ENCODE results near the gene FHIT.

The FHIT gene

DNA sequence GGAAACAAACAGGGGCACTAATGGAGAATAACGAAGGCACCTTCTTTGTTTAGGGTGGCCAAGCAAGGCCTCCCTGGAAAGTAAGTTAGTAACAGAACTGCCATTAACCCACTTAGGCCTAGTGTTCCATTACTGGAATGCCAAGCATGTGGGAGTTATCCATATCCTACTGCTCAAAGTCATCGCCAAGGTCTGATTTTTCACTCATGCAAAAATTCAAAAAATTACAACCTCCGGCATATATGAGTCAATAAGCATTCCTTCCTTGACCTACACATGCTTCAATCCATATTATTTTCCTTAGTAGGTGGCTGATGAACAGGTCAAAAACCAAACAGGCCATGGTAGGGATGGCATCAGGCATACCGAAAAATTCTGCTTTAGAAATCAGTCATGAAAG, 1097.2 kb downstream of the FHIT start:
- no peak for DNase-seq
- TF ChIP-seq, protein P1, sequence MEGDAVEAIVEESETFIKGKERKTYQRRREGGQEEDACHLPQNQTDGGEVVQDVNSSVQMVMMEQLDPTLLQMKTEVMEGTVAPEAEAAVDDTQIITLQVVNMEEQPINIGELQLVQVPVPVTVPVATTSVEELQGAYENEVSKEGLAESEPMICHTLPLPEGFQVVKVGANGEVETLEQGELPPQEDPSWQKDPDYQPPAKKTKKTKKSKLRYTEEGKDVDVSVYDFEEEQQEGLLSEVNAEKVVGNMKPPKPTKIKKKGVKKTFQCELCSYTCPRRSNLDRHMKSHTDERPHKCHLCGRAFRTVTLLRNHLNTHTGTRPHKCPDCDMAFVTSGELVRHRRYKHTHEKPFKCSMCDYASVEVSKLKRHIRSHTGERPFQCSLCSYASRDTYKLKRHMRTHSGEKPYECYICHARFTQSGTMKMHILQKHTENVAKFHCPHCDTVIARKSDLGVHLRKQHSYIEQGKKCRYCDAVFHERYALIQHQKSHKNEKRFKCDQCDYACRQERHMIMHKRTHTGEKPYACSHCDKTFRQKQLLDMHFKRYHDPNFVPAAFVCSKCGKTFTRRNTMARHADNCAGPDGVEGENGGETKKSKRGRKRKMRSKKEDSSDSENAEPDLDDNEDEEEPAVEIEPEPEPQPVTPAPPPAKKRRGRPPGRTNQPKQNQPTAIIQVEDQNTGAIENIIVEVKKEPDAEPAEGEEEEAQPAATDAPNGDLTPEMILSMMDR (IDR thresholded peaks at IDR 0.05; ENCODE audit: low read depth, low read length), result no peak
- Histone ChIP-seq H3K9me3 (no peaks in the 10 kb centered on the region), H3K4me3 (ENCODE audit: low read depth, low read length) (no peak overlapping the region), H3K27me3 (no peaks in the 10 kb centered on the region), H3K36me3 (no peaks in the 10 kb centered on the region), H3K4me1 (no peaks in the 10 kb centered on the region)

DNA sequence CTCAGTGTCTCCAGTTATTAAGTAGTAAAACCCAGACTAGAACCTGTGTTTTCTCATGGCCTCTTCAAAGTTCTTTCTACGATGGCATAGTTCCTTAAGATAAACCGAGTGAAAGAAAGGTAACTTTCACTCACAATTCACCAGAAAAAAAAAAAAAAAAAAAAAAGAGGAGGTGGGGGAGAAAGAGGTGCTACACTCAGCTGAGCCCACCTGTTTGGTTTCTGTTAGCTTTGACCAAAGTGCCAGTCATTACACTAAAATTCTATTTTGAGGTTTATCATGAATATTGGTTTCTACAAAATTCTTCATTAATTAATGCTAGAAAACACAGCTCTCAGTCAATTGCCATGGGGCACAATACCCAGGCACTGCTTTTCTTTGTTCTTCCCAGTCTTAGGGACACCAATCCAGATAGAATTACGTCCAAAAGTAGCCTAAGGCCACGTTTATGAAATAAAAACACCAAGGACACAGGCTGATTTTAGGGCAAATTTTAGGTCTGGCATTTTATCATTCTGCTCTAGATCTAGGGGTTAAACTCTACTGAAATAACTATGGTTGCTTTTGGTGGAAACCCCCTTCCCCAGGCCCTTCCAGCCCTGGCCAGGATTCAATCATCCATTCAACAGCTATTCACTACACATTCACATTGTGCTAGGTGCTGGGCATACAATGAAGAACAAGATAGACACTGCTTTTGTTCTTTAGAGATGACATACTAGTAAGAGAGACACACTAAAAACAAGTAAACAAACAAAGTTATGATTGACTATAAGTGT, 1097.8 kb downstream of the FHIT start:
- H3K4me1 ChIP-seq, result no peaks in the 10 kb centered on the region
- TF ChIP-seq, protein P1 (IDR thresholded peaks at IDR 0.05; ENCODE audit: low read depth, low read length), result no peak
- no peaks in the 10 kb centered on the region for H3K27me3 ChIP-seq
- no peak for DNase-seq
- no peak overlapping the region for H3K4me3 ChIP-seq (ENCODE audit: low read depth, low read length)
- H3K36me3 ChIP-seq, result no peaks in the 10 kb centered on the region
- H3K9me3 ChIP-seq, result no peaks in the 10 kb centered on the region

GRCh38 chr3:60149501-60149900, 1101.8 kb downstream of the FHIT start:
- no peaks in the 10 kb centered on the region for H3K27me3 ChIP-seq
- TF ChIP-seq, protein P1 (IDR thresholded peaks at IDR 0.05; ENCODE audit: low read depth, low read length), result no peak
- DNase-seq, result no peak
- no peaks in the 10 kb centered on the region for H3K9me3 ChIP-seq
- no peaks in the 10 kb centered on the region for H3K4me1 ChIP-seq
- no peaks in the 10 kb centered on the region for H3K36me3 ChIP-seq
- H3K4me3 ChIP-seq (ENCODE audit: low read depth, low read length), result no peak overlapping the region

- H3K4me1 ChIP-seq, result no peaks in the 10 kb centered on the region
- no peak for DNase-seq
- no peaks in the 10 kb centered on the region for H3K36me3 ChIP-seq
- H3K9me3 ChIP-seq, result no peaks in the 10 kb centered on the region
- TF ChIP-seq, protein P1 (IDR thresholded peaks at IDR 0.05; ENCODE audit: low read depth, low read length), result no peak
- no peaks in the 10 kb centered on the region for H3K27me3 ChIP-seq
- no peak overlapping the region for H3K4me3 ChIP-seq (ENCODE audit: low read depth, low read length)
Measured at GRCh38 chr3:60147249-60147950, 1103.9 kb downstream of the FHIT start.

DNA sequence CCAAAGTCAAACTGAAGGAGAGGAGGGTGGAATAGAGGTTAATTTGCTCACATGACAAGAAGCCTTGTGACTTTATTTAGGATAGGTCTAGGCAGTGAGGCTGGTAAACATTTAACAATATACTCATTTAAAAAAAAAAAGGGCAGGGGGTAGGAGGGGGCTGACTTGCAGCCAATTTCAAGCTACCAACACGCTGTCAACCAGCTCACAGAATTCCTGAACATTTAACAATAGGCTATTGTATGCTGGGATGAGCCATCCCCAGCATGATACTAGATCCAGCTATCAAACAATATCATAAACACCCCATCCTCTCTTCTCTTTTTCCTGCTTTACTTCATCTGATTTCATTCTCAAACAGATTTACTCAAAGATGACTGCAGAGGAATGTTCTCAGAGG, 1105.1 kb downstream of the FHIT start:
- H3K4me1 ChIP-seq, result no peaks in the 10 kb centered on the region
- TF ChIP-seq, protein P1 (IDR thresholded peaks at IDR 0.05; ENCODE audit: low read depth, low read length), result no peak
- no peak for DNase-seq

GRCh38 chr3:60144071-60144470, 1107.2 kb downstream of the FHIT start:
- no peak for DNase-seq
- H3K4me1 ChIP-seq, result no peaks in the 10 kb centered on the region
- no peak overlapping the region for H3K4me3 ChIP-seq (ENCODE audit: low read depth, low read length)
- no peaks in the 10 kb centered on the region for H3K9me3 ChIP-seq
- no peaks in the 10 kb centered on the region for H3K36me3 ChIP-seq
- no peaks in the 10 kb centered on the region for H3K27me3 ChIP-seq
- TF ChIP-seq, protein P1 (IDR thresholded peaks at IDR 0.05; ENCODE audit: low read depth, low read length), result no peak

More for the DNA sequence above, 1105.1 kb downstream of the FHIT start:
- no peaks in the 10 kb centered on the region for H3K27me3 ChIP-seq
- no peaks in the 10 kb centered on the region for H3K9me3 ChIP-seq
- H3K36me3 ChIP-seq, result no peaks in the 10 kb centered on the region
- no peak overlapping the region for H3K4me3 ChIP-seq (ENCODE audit: low read depth, low read length)
